Ishikawa (cell line): Measurements from ENCODE around the gene IL17REL.

Source experiments
- CREB1 ChIP-seq: IDR thresholded peaks from 2 replicates; pipeline ENCODE4 v1.6.1; 2012; ENCODE audit warnings: low read depth
- FOXM1 ChIP-seq: IDR thresholded peaks from 2 replicates; pipeline ENCODE4 v1.6.1; 2012; ENCODE audit warnings: low read depth, borderline replicate concordance

- TF ChIP-seq FOXM1 = no peak
- TF ChIP-seq CREB1 = no peak
Observed at GRCh38 chr22:50056214-50056972, 43.8 kb upstream of the IL17REL start.
